Upper lobe of left lung (tissue), 6 donors: ENCODE measurements around the gene SLC9C2. TPM values are rescaled to one million over a fixed set of nuclear protein-coding genes. Genes with fewer than 3 reads are reported as not detected.

Source experiments
- ATAC-seq, 2 donors: fragments of 200-7000 bp; cut with Tn5 transposase; one replicate each; pipeline ENCODE4 v1.9.1; 2022; ENCODE audit warnings: mild to moderate bottlenecking in 2 of 2, moderate library complexity in 2 of 2; ENCODE audit not compliant: low FRiP score in 2 of 2
- DNase-seq, 2 donors: peaks; one replicate each; pipeline ENCODE4 v3.0.0-alpha.2; 2019 to 2020
- H3K27ac ChIP-seq, 4 donors: fragments of 200-600 bp; sonication (generic); one replicate each; pipeline ENCODE4 v1.5.1; 2016 to 2019
- H3K27me3 ChIP-seq, 4 donors: fragments of 200-600 bp; sonication (generic); one replicate each; pipeline ENCODE4 v1.5.1; 2017 to 2019
- H3K36me3 ChIP-seq, 4 donors: fragments of 200-600 bp; sonication (generic); one replicate each; pipeline ENCODE4 v1.5.1; 2016 to 2019
- H3K4me1 ChIP-seq, 4 donors: fragments of 200-600 bp; sonication (generic); one replicate each; pipeline ENCODE4 v1.5.1; 2018 to 2019
- H3K4me3 ChIP-seq, 4 donors: fragments of 200-600 bp; sonication (generic); one replicate each; pipeline ENCODE4 v1.5.1; 2017 to 2019; ENCODE audit warnings: mild to moderate bottlenecking in 2 of 4, moderate library complexity in 1 of 4
- H3K9me3 ChIP-seq, 4 donors: fragments of 200-600 bp; sonication (generic); one replicate each; pipeline ENCODE4 v1.5.1; 2018 to 2019
- EP300 ChIP-seq, 4 donors: sonication (generic); formaldehyde crosslinking; IDR thresholded peaks; one replicate each; pipeline ENCODE4 v1.5.1; 2017; ENCODE audit warnings: antibody characterized with exemption in 4 of 4, control low read depth in 2 of 4
- POLR2A ChIP-seq, 4 donors: fragments of 450-650 bp; IDR thresholded peaks; one replicate each; pipeline ENCODE4 v1.5.1; 2016 to 2017; ENCODE audit warnings: antibody characterized with exemption in 4 of 4, mild to moderate bottlenecking in 2 of 4
- POLR2AphosphoS5 ChIP-seq, 2 donors: sonication (generic); formaldehyde crosslinking; IDR thresholded peaks; one replicate each; pipeline ENCODE4 v1.5.1; 2017; ENCODE audit warnings: antibody characterized with exemption in 2 of 2
- WGBS, 2 donors: methylation state at CpG; one replicate each; pipeline ENCODE4 v1.1.5; 2017 to 2018; 5-methylcytosine and 5-hydroxymethylcytosine counted together
- total RNA-seq, 6 donors: library from RNA; depleted of rRNA in 4 of 6; stranded (reverse); fragments of >200 nt in 4 of 6; gene quantifications; one replicate each; pipeline versions ENCODE4 v1.1.0 to v1.2.1, GENCODE V29; 2016 to 2021
- TF ChIP-seq, protein P1 (sequence below), 6 experiments: fragments of 450-650 bp in 4 of 6; fragments of 200-600 bp in 2 of 6; sonication (generic) in 2 of 6; IDR thresholded peaks; one replicate each; pipeline ENCODE4 v1.5.1; 2016 to 2019; ENCODE audit warnings: antibody characterized with exemption in 6 of 6
- donor health status: DM: no; HTN: no; CAD: no; lungs with moderate emphysema.
- donor health status: DM: no; HTN: yes; CAD: no; lungs with severe emphysema.

SLC9C2 gene
- total RNA-seq, 6 donors from 2014 or later, result 0.15 to 1.5 (median 0.76) TPM; not detected in 2

DNA sequence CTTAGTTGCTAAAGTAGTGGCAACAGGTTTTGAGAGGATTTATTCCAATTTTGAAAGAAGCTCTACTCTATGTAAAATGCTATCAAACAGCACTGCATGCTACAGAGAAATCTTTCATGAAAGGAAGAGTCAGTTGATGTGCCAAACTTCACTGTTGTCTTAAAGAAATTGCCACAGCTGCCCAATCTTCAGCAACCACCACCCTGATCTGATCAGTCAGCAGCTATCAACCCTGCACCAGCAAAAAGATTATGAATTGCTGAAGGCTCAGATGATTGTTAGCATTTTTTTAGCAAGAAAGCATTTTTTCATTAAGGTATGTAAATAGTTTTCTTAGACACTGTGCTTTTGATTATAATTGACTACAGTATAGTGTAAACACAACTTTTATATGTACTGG is 49.6 kb downstream of the SLC9C2 start:
- Histone ChIP-seq H3K4me1 (no peaks in the 10 kb centered on the region), H3K36me3 (no peaks in the 10 kb centered on the region), H3K27me3 (no peaks in the 10 kb centered on the region), H3K9me3 (no peaks in the 10 kb centered on the region), H3K4me3 (no peak overlapping the region), H3K27ac (no peak overlapping the region)
- ATAC-seq (no peak), DNase-seq (no peak)
- TF ChIP-seq, protein P1, sequence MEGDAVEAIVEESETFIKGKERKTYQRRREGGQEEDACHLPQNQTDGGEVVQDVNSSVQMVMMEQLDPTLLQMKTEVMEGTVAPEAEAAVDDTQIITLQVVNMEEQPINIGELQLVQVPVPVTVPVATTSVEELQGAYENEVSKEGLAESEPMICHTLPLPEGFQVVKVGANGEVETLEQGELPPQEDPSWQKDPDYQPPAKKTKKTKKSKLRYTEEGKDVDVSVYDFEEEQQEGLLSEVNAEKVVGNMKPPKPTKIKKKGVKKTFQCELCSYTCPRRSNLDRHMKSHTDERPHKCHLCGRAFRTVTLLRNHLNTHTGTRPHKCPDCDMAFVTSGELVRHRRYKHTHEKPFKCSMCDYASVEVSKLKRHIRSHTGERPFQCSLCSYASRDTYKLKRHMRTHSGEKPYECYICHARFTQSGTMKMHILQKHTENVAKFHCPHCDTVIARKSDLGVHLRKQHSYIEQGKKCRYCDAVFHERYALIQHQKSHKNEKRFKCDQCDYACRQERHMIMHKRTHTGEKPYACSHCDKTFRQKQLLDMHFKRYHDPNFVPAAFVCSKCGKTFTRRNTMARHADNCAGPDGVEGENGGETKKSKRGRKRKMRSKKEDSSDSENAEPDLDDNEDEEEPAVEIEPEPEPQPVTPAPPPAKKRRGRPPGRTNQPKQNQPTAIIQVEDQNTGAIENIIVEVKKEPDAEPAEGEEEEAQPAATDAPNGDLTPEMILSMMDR (IDR thresholded peaks at IDR 0.05), result no peak
- TF ChIP-seq POLR2AphosphoS5 (IDR thresholded peaks at IDR 0.05) (no peak), EP300 (IDR thresholded peaks at IDR 0.05) (no peak), POLR2A (IDR thresholded peaks at IDR 0.05) (no peak)

GRCh38 chr1:173551699-173552098 is 51.2 kb downstream of the SLC9C2 start:
- 85 to 91% methylated on average over 3 of the region's 3 CpGs for WGBS, 2 donors

DNA sequence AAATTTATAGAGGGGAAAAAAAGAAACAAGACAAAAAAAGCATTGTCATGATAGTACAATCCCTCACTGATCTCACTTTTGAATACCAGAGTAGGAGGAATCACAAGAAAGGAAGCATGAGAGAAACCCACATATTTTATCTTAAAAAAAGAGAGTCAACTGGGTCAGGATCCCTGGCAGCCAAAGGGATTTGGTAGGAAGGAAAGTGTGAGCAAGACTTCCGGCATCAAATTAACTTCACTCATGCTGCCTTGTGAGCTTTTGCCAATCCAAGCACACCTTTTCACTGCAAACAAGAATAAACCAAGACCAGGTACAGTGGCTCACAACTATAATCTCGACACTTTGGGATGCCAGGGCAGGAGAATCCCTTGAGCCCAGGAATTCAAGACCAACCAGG is 53.1 kb downstream of the SLC9C2 start:
- DNase-seq (no peak), ATAC-seq (no peak)
- Histone ChIP-seq H3K27ac (no peak overlapping the region), H3K4me3 (no peak overlapping the region), H3K27me3 (no peaks in the 10 kb centered on the region), H3K4me1 (no peaks in the 10 kb centered on the region), H3K36me3 (no peaks in the 10 kb centered on the region), H3K9me3 (no peaks in the 10 kb centered on the region)
- 63 to 81% methylated on average over 2 of the region's 2 CpGs for WGBS, 2 donors
- TF ChIP-seq, protein P1 (IDR thresholded peaks at IDR 0.05), result no peak
- TF ChIP-seq EP300 (IDR thresholded peaks at IDR 0.05) (no peak), POLR2AphosphoS5 (IDR thresholded peaks at IDR 0.05) (no peak), POLR2A (IDR thresholded peaks at IDR 0.05) (no peak)

More at GRCh38 chr1:173551699-173552098, 51.2 kb downstream of the SLC9C2 start:
- Histone ChIP-seq H3K27ac (no peak overlapping the region), H3K4me3 (no peak overlapping the region), H3K9me3 (no peaks in the 10 kb centered on the region), H3K27me3 (no peaks in the 10 kb centered on the region), H3K36me3 (no peaks in the 10 kb centered on the region), H3K4me1 (no peaks in the 10 kb centered on the region)
- TF ChIP-seq POLR2A (IDR thresholded peaks at IDR 0.05), result no peak
- no peak for TF ChIP-seq POLR2AphosphoS5 (IDR thresholded peaks at IDR 0.05)
- TF ChIP-seq, protein P1 (IDR thresholded peaks at IDR 0.05), result no peak
- TF ChIP-seq EP300 (IDR thresholded peaks at IDR 0.05), result no peak
- DNase-seq (no peak), ATAC-seq (no peak)

- no peaks in the 10 kb centered on the region for H3K9me3 ChIP-seq
- no peak for DNase-seq
- no peak for TF ChIP-seq EP300 (IDR thresholded peaks at IDR 0.05)
- no peak for TF ChIP-seq POLR2A (IDR thresholded peaks at IDR 0.05)
- no peak for TF ChIP-seq POLR2AphosphoS5 (IDR thresholded peaks at IDR 0.05)
- TF ChIP-seq, protein P1 (IDR thresholded peaks at IDR 0.05), result no peak
- no peaks in the 10 kb centered on the region for H3K4me1 ChIP-seq
- 51 to 77% methylated on average over 3 of the region's 3 CpGs for WGBS, 2 donors
- no peak overlapping the region for H3K27ac ChIP-seq
- H3K36me3 ChIP-seq, result no peaks in the 10 kb centered on the region
- H3K4me3 ChIP-seq, result no peak overlapping the region
- H3K27me3 ChIP-seq, result no peaks in the 10 kb centered on the region
- ATAC-seq, result no peak
These were observed 57.2 kb downstream of the SLC9C2 start for GRCh38 chr1:173545688-173546087.

- Histone ChIP-seq H3K27ac (no peak overlapping the region), H3K4me3 (no peak overlapping the region), H3K36me3 (no peaks in the 10 kb centered on the region), H3K27me3 (no peaks in the 10 kb centered on the region), H3K4me1 (no peaks in the 10 kb centered on the region), H3K9me3 (no peaks in the 10 kb centered on the region)
- ATAC-seq (no peak), DNase-seq (no peak)
- no peak for TF ChIP-seq POLR2AphosphoS5 (IDR thresholded peaks at IDR 0.05)
- TF ChIP-seq POLR2A (IDR thresholded peaks at IDR 0.05), result no peak
- TF ChIP-seq, protein P1 (IDR thresholded peaks at IDR 0.05), result no peak
These were observed 66.6 kb downstream of the SLC9C2 start for GRCh38 chr1:173536223-173536622.
